WI38 (cell line): ENCODE results near the gene SMU1.

ENCODE experiments used
- H3K4me3 ChIP-seq: 2 replicates; pipeline ENCODE4 v1.5.1; 2011; ENCODE audit warnings: low read depth, mild to moderate bottlenecking, control low read depth, low read length
- CTCF ChIP-seq: IDR thresholded peaks from 2 replicates; pipeline ENCODE4 v1.5.1; 2012; ENCODE audit warnings: low read depth, mild to moderate bottlenecking, control low read depth, low read length

SMU1 gene

GRCh38 chr9:33044677-33045282, 31.7 kb downstream of the SMU1 start:
- H3K4me3 ChIP-seq = peak overlapping the region; percentile 63
- TF ChIP-seq CTCF = no peak

GRCh38 chr9:33044162-33044673, 32.3 kb downstream of the SMU1 start:
- no peak for TF ChIP-seq CTCF

GRCh38 chr9:33043671-33044070, 32.8 kb downstream of the SMU1 start:
- peak overlapping the region; percentile 63 for H3K4me3 ChIP-seq
- TF ChIP-seq CTCF = no peak

More at GRCh38 chr9:33044162-33044673, 32.3 kb downstream of the SMU1 start:
- peak overlapping the region; percentile 63 for H3K4me3 ChIP-seq

- H3K4me3 ChIP-seq = no peak overlapping the region
- TF ChIP-seq CTCF = no peak
These were observed 34.0 kb downstream of the SMU1 start for GRCh38 chr9:33042473-33042872.

- no peak overlapping the region for H3K4me3 ChIP-seq
- no peak for TF ChIP-seq CTCF
These were observed 34.9 kb downstream of the SMU1 start for GRCh38 chr9:33041432-33042188.

GRCh38 chr9:33040792-33041431, 35.6 kb downstream of the SMU1 start:
- no peak overlapping the region for H3K4me3 ChIP-seq
- no peak for TF ChIP-seq CTCF

- no peak overlapping the region for H3K4me3 ChIP-seq
- TF ChIP-seq CTCF = no peak
These were observed 43.6 kb downstream of the SMU1 start for GRCh38 chr9:33032865-33033264.
